ENCODE measurements around the gene AHR.

DNA sequence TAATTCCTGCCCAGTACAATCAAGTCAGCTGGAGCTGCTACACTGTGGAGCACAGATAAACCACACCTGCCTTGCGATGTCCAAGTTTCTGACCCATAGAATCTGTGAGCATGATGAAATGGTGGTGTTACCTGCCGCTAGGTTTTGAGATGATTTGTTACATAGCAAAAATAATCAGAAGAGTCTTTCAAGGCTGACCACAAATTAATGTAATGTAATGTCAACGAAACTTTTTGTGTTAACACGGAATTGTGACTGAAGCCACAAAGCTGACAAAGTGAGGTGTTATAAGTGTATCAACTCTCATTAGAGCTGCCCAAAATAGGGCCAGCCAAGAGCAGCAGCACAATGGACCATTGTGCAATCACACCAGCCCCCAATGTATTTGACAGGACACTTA is 75.7 kb downstream of the AHR start:
- TF ChIP-seq, protein P1, sequence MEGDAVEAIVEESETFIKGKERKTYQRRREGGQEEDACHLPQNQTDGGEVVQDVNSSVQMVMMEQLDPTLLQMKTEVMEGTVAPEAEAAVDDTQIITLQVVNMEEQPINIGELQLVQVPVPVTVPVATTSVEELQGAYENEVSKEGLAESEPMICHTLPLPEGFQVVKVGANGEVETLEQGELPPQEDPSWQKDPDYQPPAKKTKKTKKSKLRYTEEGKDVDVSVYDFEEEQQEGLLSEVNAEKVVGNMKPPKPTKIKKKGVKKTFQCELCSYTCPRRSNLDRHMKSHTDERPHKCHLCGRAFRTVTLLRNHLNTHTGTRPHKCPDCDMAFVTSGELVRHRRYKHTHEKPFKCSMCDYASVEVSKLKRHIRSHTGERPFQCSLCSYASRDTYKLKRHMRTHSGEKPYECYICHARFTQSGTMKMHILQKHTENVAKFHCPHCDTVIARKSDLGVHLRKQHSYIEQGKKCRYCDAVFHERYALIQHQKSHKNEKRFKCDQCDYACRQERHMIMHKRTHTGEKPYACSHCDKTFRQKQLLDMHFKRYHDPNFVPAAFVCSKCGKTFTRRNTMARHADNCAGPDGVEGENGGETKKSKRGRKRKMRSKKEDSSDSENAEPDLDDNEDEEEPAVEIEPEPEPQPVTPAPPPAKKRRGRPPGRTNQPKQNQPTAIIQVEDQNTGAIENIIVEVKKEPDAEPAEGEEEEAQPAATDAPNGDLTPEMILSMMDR (conservative IDR thresholded peaks at IDR 0.05; ENCODE audit: low read depth, low read length) = no peak
- no peak for TF ChIP-seq EZH2 (IDR thresholded peaks at IDR 0.05; ENCODE audit: borderline replicate concordance, low read depth, low read length, poor library complexity, severe bottlenecking)
